HepG2 (cell line): ENCODE data around the gene FUOM. TPM values are rescaled to one million over a fixed set of nuclear protein-coding genes. Genes with fewer than 3 reads are reported as not detected.

ENCODE experiments used
- FOXM1 ChIP-seq: sonication (generic); formaldehyde crosslinking; IDR thresholded peaks from 2 replicates; pipeline ENCODE4 v1.5.0; 2020; ENCODE audit warnings: missing genetic modification reagents
- IKZF1 ChIP-seq: fragments of 450-650 bp; IDR thresholded peaks from 2 replicates; pipeline ENCODE4 v1.7.1; 2016
- JDP2 ChIP-seq: sonication (generic); formaldehyde crosslinking; IDR thresholded peaks from 2 replicates; pipeline ENCODE4 v1.8.1; 2022; ENCODE audit warnings: missing genetic modification reagents, borderline replicate concordance
- NFKBIZ ChIP-seq: IDR thresholded peaks from 2 replicates; pipeline ENCODE4 v1.6.1; 2018; ENCODE audit warnings: missing genetic modification reagents, missing compliant biosample characterization
- TBX2 ChIP-seq: sonication (generic); formaldehyde crosslinking; IDR thresholded peaks from 2 replicates; pipeline ENCODE4 v1.5.0; 2020; ENCODE audit warnings: missing genetic modification reagents, mild to moderate bottlenecking, borderline replicate concordance
- ZNF160 ChIP-seq: sonication (generic); formaldehyde crosslinking; IDR thresholded peaks from 2 replicates; pipeline ENCODE4 v1.8.0; 2022; ENCODE audit warnings: mild to moderate bottlenecking, inconsistent platforms, missing genetic modification reagents
- ZNF382 ChIP-seq: sonication (generic); formaldehyde crosslinking; IDR thresholded peaks from 2 replicates; pipeline ENCODE4 v1.5.0; 2020; ENCODE audit warnings: missing genetic modification reagents, mild to moderate bottlenecking, borderline replicate concordance
- ZNF430 ChIP-seq: sonication (generic); formaldehyde crosslinking; IDR thresholded peaks from 2 replicates; pipeline ENCODE4 v1.9.0; 2021; ENCODE audit warnings: mild to moderate bottlenecking, missing genetic modification reagents
- ZNF546 ChIP-seq: sonication (generic); formaldehyde crosslinking; conservative IDR thresholded peaks from 2 replicates; pipeline ENCODE4 v1.8.1; 2023; ENCODE audit warnings: mild to moderate bottlenecking, missing genetic modification reagents
- ZNF670 ChIP-seq: sonication (generic); formaldehyde crosslinking; IDR thresholded peaks from 2 replicates; pipeline ENCODE4 v1.8.0; 2022; ENCODE audit warnings: mild to moderate bottlenecking, missing genetic modification reagents, borderline replicate concordance
- ZNF747 ChIP-seq: sonication (generic); formaldehyde crosslinking; IDR thresholded peaks from 2 replicates; pipeline ENCODE4 v1.8.1; 2023; ENCODE audit warnings: missing genetic modification reagents, mild to moderate bottlenecking, borderline replicate concordance
- ZNF891 ChIP-seq: sonication (generic); formaldehyde crosslinking; IDR thresholded peaks from 2 replicates; pipeline ENCODE4 v1.5.0; 2020; ENCODE audit warnings: mild to moderate bottlenecking, missing genetic modification reagents
- polyA plus RNA-seq, 8 experiments: library from polyadenylated mRNA; depleted of rRNA in 3 of 8; stranded (reverse) in 7 of 8; unstranded in 1 of 8; fragments of >200 nt; fragmentation: Illumina TruSeq in 4 of 8; extraction: Trizol in 4 of 8; gene quantifications; 2 replicates each; pipeline versions ENCODE4 v1.2.1 to v1.2.3, GENCODE V29; 2011 to 2016; ENCODE audit warnings: low read depth in 4 of 8, missing spikeins in 1 of 8, mixed read lengths in 1 of 8; ENCODE audit not compliant: insufficient read depth in 1 of 8
- total RNA-seq, 5 experiments: library from RNA; depleted of rRNA; stranded (reverse); fragments of >200 nt; fragmentation: Illumina TruSeq; extraction: Trizol; gene quantifications; 2 replicates each; pipeline ENCODE4 v1.2.3, GENCODE V29; 2016; ENCODE audit warnings: low read depth in 1 of 5
- TF ChIP-seq, protein P1 (sequence below): sonication (generic); formaldehyde crosslinking; IDR thresholded peaks from 2 replicates; pipeline ENCODE4 v1.5.0; 2020; ENCODE audit warnings: mild to moderate bottlenecking, missing genetic modification reagents, borderline replicate concordance
- TF ChIP-seq, protein P2 (sequence below): sonication (generic); formaldehyde crosslinking; IDR thresholded peaks from 2 replicates; pipeline ENCODE4 v1.5.0; 2020; ENCODE audit warnings: mild to moderate bottlenecking, missing genetic modification reagents
- TF ChIP-seq, protein P3 (sequence below), 2 experiments: fragments of 450-650 bp in 1 of 2; sonication (generic) in 1 of 2; formaldehyde crosslinking; IDR thresholded peaks; 2 replicates each; pipeline versions ENCODE4 v1.5.0 to v1.8.0; 2020 to 2022; ENCODE audit warnings: mild to moderate bottlenecking in 1 of 2, missing genetic modification reagents in 1 of 2

FUOM gene
- total and polyA plus RNA-seq, 2 of the 13 experiments (the other 11 are each of a cell fraction or from before 2014, with no cell fraction given) = 27.5 to 60.4 TPM

DNA sequence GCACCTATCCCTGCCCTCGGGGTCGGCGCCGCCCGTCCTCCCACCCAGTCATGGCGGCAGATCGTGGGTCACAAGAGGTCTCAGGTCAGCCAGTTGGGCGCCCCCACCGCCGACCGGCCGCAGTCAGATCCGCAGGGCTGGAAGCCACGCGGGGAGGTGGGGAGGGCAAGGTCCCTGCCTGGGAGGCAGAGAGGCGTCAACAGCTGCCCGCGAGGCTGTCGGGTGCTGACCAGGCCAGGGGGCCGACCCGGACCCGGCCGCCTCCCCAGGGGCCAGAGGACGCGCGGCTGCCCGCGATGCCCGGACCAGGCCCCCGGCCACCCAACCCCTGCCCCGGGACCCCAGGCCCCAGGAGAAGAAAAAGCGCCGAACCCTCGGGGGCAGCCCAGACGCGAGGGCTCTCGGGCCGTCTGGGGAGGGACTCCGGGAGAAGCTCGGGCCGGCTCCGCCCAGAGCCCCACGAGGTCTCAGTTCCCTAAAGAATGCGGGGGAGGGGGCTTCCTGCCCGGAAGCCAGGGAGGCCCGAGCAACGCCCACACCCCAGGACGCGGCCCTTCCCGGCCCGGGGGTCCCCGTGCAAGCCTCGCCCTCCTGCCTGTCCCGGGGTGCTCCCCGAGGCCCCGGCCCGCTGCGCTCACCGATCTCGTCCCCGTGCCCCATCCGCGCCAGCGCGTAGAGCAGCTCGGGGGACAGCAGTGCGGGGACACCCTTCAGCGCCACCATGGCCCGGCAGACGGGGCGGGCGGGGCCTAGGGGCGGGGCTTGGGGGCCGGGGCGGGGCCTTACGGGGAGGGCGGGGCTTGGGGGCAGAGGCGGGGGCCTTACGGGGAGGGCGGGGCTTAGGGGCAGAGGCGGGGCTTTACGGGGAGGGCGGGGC lies at the start of gene FUOM (continued):
- TF ChIP-seq, protein P1, sequence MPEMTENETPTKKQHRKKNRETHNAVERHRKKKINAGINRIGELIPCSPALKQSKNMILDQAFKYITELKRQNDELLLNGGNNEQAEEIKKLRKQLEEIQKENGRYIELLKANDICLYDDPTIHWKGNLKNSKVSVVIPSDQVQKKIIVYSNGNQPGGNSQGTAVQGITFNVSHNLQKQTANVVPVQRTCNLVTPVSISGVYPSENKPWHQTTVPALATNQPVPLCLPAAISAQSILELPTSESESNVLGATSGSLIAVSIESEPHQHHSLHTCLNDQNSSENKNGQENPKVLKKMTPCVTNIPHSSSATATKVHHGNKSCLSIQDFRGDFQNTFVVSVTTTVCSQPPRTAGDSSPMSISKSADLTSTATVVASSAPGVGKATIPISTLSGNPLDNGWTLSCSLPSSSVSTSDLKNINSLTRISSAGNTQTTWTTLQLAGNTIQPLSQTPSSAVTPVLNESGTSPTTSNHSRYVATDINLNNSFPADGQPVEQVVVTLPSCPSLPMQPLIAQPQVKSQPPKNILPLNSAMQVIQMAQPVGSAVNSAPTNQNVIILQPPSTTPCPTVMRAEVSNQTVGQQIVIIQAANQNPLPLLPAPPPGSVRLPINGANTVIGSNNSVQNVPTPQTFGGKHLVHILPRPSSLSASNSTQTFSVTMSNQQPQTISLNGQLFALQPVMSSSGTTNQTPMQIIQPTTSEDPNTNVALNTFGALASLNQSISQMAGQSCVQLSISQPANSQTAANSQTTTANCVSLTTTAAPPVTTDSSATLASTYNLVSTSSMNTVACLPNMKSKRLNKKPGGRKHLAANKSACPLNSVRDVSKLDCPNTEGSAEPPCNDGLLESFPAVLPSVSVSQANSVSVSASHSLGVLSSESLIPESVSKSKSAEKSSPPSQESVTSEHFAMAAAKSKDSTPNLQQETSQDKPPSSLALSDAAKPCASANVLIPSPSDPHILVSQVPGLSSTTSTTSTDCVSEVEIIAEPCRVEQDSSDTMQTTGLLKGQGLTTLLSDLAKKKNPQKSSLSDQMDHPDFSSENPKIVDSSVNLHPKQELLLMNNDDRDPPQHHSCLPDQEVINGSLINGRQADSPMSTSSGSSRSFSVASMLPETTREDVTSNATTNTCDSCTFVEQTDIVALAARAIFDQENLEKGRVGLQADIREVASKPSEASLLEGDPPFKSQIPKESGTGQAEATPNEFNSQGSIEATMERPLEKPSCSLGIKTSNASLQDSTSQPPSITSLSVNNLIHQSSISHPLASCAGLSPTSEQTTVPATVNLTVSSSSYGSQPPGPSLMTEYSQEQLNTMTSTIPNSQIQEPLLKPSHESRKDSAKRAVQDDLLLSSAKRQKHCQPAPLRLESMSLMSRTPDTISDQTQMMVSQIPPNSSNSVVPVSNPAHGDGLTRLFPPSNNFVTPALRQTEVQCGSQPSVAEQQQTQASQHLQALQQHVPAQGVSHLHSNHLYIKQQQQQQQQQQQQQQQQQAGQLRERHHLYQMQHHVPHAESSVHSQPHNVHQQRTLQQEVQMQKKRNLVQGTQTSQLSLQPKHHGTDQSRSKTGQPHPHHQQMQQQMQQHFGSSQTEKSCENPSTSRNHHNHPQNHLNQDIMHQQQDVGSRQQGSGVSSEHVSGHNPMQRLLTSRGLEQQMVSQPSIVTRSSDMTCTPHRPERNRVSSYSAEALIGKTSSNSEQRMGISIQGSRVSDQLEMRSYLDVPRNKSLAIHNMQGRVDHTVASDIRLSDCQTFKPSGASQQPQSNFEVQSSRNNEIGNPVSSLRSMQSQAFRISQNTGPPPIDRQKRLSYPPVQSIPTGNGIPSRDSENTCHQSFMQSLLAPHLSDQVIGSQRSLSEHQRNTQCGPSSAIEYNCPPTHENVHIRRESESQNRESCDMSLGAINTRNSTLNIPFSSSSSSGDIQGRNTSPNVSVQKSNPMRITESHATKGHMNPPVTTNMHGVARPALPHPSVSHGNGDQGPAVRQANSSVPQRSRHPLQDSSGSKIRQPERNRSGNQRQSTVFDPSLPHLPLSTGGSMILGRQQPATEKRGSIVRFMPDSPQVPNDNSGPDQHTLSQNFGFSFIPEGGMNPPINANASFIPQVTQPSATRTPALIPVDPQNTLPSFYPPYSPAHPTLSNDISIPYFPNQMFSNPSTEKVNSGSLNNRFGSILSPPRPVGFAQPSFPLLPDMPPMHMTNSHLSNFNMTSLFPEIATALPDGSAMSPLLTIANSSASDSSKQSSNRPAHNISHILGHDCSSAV (CRISPR knock-in tag) = no peak
- no peak for TF ChIP-seq ZNF747 (CRISPR knock-in tag)
- TF ChIP-seq, protein P2, sequence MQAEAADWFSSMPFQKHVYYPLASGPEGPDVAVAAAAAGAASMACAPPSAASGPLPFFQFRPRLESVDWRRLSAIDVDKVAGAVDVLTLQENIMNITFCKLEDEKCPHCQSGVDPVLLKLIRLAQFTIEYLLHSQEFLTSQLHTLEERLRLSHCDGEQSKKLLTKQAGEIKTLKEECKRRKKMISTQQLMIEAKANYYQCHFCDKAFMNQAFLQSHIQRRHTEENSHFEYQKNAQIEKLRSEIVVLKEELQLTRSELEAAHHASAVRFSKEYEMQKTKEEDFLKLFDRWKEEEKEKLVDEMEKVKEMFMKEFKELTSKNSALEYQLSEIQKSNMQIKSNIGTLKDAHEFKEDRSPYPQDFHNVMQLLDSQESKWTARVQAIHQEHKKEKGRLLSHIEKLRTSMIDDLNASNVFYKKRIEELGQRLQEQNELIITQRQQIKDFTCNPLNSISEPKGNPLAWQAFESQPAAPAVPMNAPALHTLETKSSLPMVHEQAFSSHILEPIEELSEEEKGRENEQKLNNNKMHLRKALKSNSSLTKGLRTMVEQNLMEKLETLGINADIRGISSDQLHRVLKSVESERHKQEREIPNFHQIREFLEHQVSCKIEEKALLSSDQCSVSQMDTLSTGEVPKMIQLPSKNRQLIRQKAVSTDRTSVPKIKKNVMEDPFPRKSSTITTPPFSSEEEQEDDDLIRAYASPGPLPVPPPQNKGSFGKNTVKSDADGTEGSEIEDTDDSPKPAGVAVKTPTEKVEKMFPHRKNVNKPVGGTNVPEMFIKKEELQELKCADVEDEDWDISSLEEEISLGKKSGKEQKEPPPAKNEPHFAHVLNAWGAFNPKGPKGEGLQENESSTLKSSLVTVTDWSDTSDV (CRISPR knock-in tag) = no peak
- TF ChIP-seq FOXM1 (CRISPR knock-in tag) = no peak
- TF ChIP-seq ZNF891 (CRISPR knock-in tag) = no peak; the same call in 1 of the 2 replicates
- TF ChIP-seq IKZF1 = no peak
- TF ChIP-seq ZNF382 (CRISPR knock-in tag) = no peak
- peak; percentile 66; the same call in 1 of the 2 replicates for TF ChIP-seq ZNF160
- TF ChIP-seq JDP2 (CRISPR knock-in tag) = no peak
- peak; percentile 22; the same call in 1 of the 2 replicates for TF ChIP-seq ZNF546 (CRISPR knock-in tag)
- no peak for TF ChIP-seq ZNF430 (CRISPR knock-in tag)
- no peak; the same call in 1 of the 2 replicates for TF ChIP-seq ZNF670
- TF ChIP-seq, protein P3, sequence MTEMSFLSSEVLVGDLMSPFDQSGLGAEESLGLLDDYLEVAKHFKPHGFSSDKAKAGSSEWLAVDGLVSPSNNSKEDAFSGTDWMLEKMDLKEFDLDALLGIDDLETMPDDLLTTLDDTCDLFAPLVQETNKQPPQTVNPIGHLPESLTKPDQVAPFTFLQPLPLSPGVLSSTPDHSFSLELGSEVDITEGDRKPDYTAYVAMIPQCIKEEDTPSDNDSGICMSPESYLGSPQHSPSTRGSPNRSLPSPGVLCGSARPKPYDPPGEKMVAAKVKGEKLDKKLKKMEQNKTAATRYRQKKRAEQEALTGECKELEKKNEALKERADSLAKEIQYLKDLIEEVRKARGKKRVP (CRISPR knock-in tag; IDR thresholded peaks at IDR 0.05) = no peak
- TF ChIP-seq NFKBIZ (CRISPR knock-in tag) = no peak
- peak; percentile 38; the same call in 1 of the 2 replicates for TF ChIP-seq TBX2 (CRISPR knock-in tag)
